Neutrophil (primary cell): ENCODE data around the gene CACNA2D2.

Experiments
- H3K27ac ChIP-seq: fragments of 200-600 bp; sonication (generic); 2 replicates; pipeline ENCODE4 v1.5.1; 2016; ENCODE audit warnings: mild to moderate bottlenecking, moderate library complexity
- H3K27me3 ChIP-seq: fragments of 200-600 bp; sonication (generic); 2 replicates; pipeline ENCODE4 v1.6.0; 2016; ENCODE audit warnings: mild to moderate bottlenecking
- H3K36me3 ChIP-seq: fragments of 200-600 bp; sonication (generic); 2 replicates; pipeline ENCODE4 v1.5.1; 2017
- H3K4me1 ChIP-seq, 2 experiments: fragments of 200-600 bp in 1 of 2; sonication (generic) in 1 of 2; 1 replicate in 1 of 2; 2 replicates in 1 of 2; pipeline versions ENCODE4 v1.5.1 to v1.6.1; 2013 to 2016; ENCODE audit warnings: low read depth in 1 of 2, low read length in 1 of 2, mild to moderate bottlenecking in 1 of 2, moderate library complexity in 1 of 2; ENCODE audit not compliant: control insufficient read depth in 1 of 2, insufficient read depth in 1 of 2
- H3K4me3 ChIP-seq, 2 experiments: fragments of 200-600 bp in 1 of 2; sonication (generic) in 1 of 2; 1 replicate in 1 of 2; 2 replicates in 1 of 2; pipeline ENCODE4 v1.5.1; 2013 to 2016; ENCODE audit warnings: low read depth in 1 of 2, low read length in 1 of 2, mild to moderate bottlenecking in 1 of 2, moderate library complexity in 1 of 2
- H3K9me3 ChIP-seq: fragments of 200-600 bp; sonication (generic); 2 replicates; pipeline ENCODE4 v1.5.1; 2016
- CTCF ChIP-seq: fragments of 200-600 bp; sonication (generic); IDR thresholded peaks from 2 replicates; pipeline ENCODE4 v1.5.1; 2016; ENCODE audit warnings: antibody characterized with exemption

CACNA2D2 gene

GRCh38 chr3:50320853-50321335 is 182.5 kb downstream of the CACNA2D2 start:
- TF ChIP-seq CTCF, result no peak
- no peaks in the 10 kb centered on the region for H3K27me3 ChIP-seq
- peak overlapping the region; percentile 95 for H3K27ac ChIP-seq
- peak overlapping the region; percentile 72 to 77 for H3K4me3 ChIP-seq
- H3K36me3 ChIP-seq, result peaks cover 9% of the 10 kb centered on the region
- no peaks in the 10 kb centered on the region for H3K9me3 ChIP-seq
- peaks cover 76 to 90% of the 10 kb centered on the region in 2 experiments for H3K4me1 ChIP-seq

- Histone ChIP-seq H3K27me3 (no peaks in the 10 kb centered on the region), H3K4me3 (peak overlapping the region; percentile 72 to 77), H3K9me3 (no peaks in the 10 kb centered on the region), H3K36me3 (peaks cover 5% of the 10 kb centered on the region), H3K27ac (peak overlapping the region; percentile 95), H3K4me1 (peaks cover 68 to 82% of the 10 kb centered on the region in 2 experiments)
- TF ChIP-seq CTCF, result no peak
These were observed 183.4 kb downstream of the CACNA2D2 start for GRCh38 chr3:50319894-50320625.

- TF ChIP-seq CTCF, result no peak
- Histone ChIP-seq H3K4me1 (peaks cover 60 to 75% of the 10 kb centered on the region in 2 experiments), H3K27ac (peak overlapping the region; percentile 86), H3K36me3 (peaks cover 5% of the 10 kb centered on the region), H3K9me3 (no peaks in the 10 kb centered on the region), H3K4me3 (peak overlapping the region; percentile 23 to 77), H3K27me3 (no peaks in the 10 kb centered on the region)
These were observed 184.1 kb downstream of the CACNA2D2 start for GRCh38 chr3:50319181-50319893.

GRCh38 chr3:50318615-50319014 is 184.8 kb downstream of the CACNA2D2 start:
- H3K4me3 ChIP-seq, result peak overlapping the region; percentile 23 to 77
- H3K4me1 ChIP-seq, result peaks cover 53 to 67% of the 10 kb centered on the region in 2 experiments
- no peaks in the 10 kb centered on the region for H3K9me3 ChIP-seq
- peaks cover 5% of the 10 kb centered on the region for H3K36me3 ChIP-seq
- H3K27ac ChIP-seq, result peak overlapping the region; percentile 86
- H3K27me3 ChIP-seq, result no peaks in the 10 kb centered on the region
- TF ChIP-seq CTCF, result peak; percentile 20

DNA sequence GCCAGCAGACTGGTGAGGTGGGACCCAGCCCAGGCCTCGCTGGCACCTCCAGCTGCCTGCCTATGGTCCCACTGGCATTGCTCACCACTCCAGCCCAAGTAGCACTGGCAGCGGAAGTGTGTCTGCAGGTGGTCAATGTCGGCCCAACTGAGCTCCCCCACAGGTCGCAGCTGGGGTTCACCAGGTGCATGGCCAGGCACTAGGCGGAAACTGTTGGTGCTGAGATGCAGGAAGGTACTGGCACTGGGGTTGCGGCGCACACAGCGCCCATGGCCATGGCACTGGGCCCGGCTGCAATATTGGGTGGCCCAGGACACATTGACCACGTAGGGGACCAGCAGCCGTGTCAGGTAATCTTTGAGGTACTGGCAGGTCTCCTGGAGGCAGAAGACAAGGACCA is 185.3 kb downstream of the CACNA2D2 start:
- H3K36me3 ChIP-seq, result peaks cover 5% of the 10 kb centered on the region
- peaks cover 49 to 63% of the 10 kb centered on the region in 2 experiments for H3K4me1 ChIP-seq
- no peaks in the 10 kb centered on the region for H3K27me3 ChIP-seq
- peak overlapping the region; percentile 23 to 77 for H3K4me3 ChIP-seq
- H3K27ac ChIP-seq, result peak overlapping the region; percentile 86
- H3K9me3 ChIP-seq, result no peaks in the 10 kb centered on the region
- TF ChIP-seq CTCF, result no peak
